PC-9 (cell line): ENCODE data around the gene HIRA. TPM values are rescaled to one million over a fixed set of nuclear protein-coding genes. Genes with fewer than 3 reads are reported as not detected.

Experiments used
- BruUV-seq: library from RNA; stranded (reverse); fragments of 400-500 nt; replicated peaks from 2 replicates; lab custom pipeline; 2021; lab: Mats Ljungman, UMichigan
- CTCF ChIA-PET: fragments of 300-600 bp; sonication (Branson Sonifier 250); formaldehyde crosslinking; loops from one replicate; lab custom pipeline; 2022; ENCODE audit warnings: antibody characterized with exemption; lab: Charles Lee
- POLR2A ChIA-PET: fragments of 300-600 bp; sonication (Branson Sonifier 250); formaldehyde crosslinking; loops from one replicate; lab custom pipeline; 2022; ENCODE audit warnings: antibody characterized with exemption; ENCODE audit not compliant: unreplicated experiment; lab: Charles Lee
- DNase-seq, 2 experiments: peaks; one replicate each; pipeline versions ENCODE4 v3.0.0 to v3.0.0-alpha.2; 2015 to 2022; ENCODE audit warnings: mixed read lengths in 1 of 2
- H2AFZ ChIP-seq: fragments of 200-600 bp; sonication (generic); 2 replicates; pipeline ENCODE4 v1.8.1; 2017; ENCODE audit warnings: antibody characterized with exemption
- H3F3A ChIP-seq: fragments of 200-600 bp; sonication (generic); 2 replicates; pipeline ENCODE4 v1.8.1; 2017; ENCODE audit warnings: antibody characterized with exemption, mild to moderate bottlenecking, low read depth; ENCODE audit not compliant: insufficient read depth
- H3K27ac ChIP-seq: fragments of 200-600 bp; sonication (generic); 2 replicates; pipeline ENCODE4 v1.6.1; 2016; ENCODE audit warnings: mixed run types
- H3K27me3 ChIP-seq: fragments of 200-600 bp; sonication (generic); 2 replicates; pipeline ENCODE4 v1.6.1; 2016; ENCODE audit warnings: low read depth, mixed run types; ENCODE audit not compliant: insufficient read depth
- H3K36me3 ChIP-seq: fragments of 200-600 bp; sonication (generic); 2 replicates; pipeline ENCODE4 v1.6.1; 2016; ENCODE audit warnings: low read depth, mixed run types
- H3K4me1 ChIP-seq: fragments of 200-600 bp; sonication (generic); replicated peaks from 2 replicates; pipeline ENCODE4 v1.6.1; 2016; ENCODE audit warnings: mixed run types; ENCODE audit not compliant: insufficient read depth
- H3K4me2 ChIP-seq: fragments of 200-600 bp; sonication (generic); 2 replicates; pipeline ENCODE4 v1.6.1; 2017; ENCODE audit warnings: mixed run types
- H3K4me3 ChIP-seq: fragments of 200-600 bp; sonication (generic); 2 replicates; pipeline ENCODE4 v1.6.1; 2016; ENCODE audit warnings: mixed run types
- H3K79me2 ChIP-seq: fragments of 200-600 bp; sonication (generic); 2 replicates; pipeline ENCODE4 v1.6.1; 2017; ENCODE audit warnings: low read depth, mixed run types
- H3K9me2 ChIP-seq: fragments of 200-600 bp; sonication (generic); 2 replicates; pipeline ENCODE4 v1.8.1; 2017; ENCODE audit warnings: mild to moderate bottlenecking; ENCODE audit not compliant: insufficient read depth
- H3K9me3 ChIP-seq: fragments of 200-600 bp; sonication (generic); 2 replicates; pipeline ENCODE4 v1.8.1; 2016; ENCODE audit warnings: low read depth; ENCODE audit not compliant: insufficient read depth
- H4K20me1 ChIP-seq: fragments of 200-600 bp; sonication (generic); 2 replicates; pipeline ENCODE4 v1.8.1; 2017; ENCODE audit not compliant: insufficient read depth
- EZH2 ChIP-seq: fragments of 200-600 bp; sonication (generic); IDR thresholded peaks from 2 replicates; pipeline ENCODE4 v1.8.0; 2017; ENCODE audit warnings: antibody characterized with exemption, low read depth
- intact Hi-C: fragments of 100-400 bp; cut with micrococcal nuclease; formaldehyde crosslinking; loops from one replicate; pipeline ENCODE4 v1.10.0; 2022; ENCODE audit not compliant: unreplicated experiment
- total RNA-seq: library from RNA; stranded (reverse); gene quantifications from 2 replicates; pipeline ENCODE4 v1.2.3, GENCODE V29; 2021
- TF ChIP-seq, protein P1 (sequence below): fragments of 200-600 bp; sonication (generic); conservative IDR thresholded peaks from 2 replicates; pipeline ENCODE4 v1.6.1; 2017; ENCODE audit warnings: mixed run types, antibody characterized with exemption, mild to moderate bottlenecking, moderate library complexity

HIRA gene
- total RNA-seq, 1 experiment from 2014 or later, result 19.2 TPM

GRCh38 chr22:19454156-19454555, 22.6 kb upstream of the HIRA start:
- Histone ChIP-seq H3F3A (no peaks in the 10 kb centered on the region; the same call in 1 of the 2 replicates), H2AFZ (no peak overlapping the region), H3K27ac (no peak overlapping the region), H3K9me3 (no peaks in the 10 kb centered on the region), H3K79me2 (no peaks in the 10 kb centered on the region), H3K27me3 (no peaks in the 10 kb centered on the region), H3K4me3 (no peak overlapping the region), H4K20me1 (no peaks in the 10 kb centered on the region), H3K4me1 (no peaks in the 10 kb centered on the region), H3K4me2 (no peak overlapping the region), H3K9me2 (no peaks in the 10 kb centered on the region), H3K36me3 (no peaks in the 10 kb centered on the region)
- no peak for DNase-seq
- no TSS peak for BruUV-seq
- ChIA-PET POLR2A (no interaction called here), CTCF (no interaction called here)
- TF ChIP-seq, protein P1, sequence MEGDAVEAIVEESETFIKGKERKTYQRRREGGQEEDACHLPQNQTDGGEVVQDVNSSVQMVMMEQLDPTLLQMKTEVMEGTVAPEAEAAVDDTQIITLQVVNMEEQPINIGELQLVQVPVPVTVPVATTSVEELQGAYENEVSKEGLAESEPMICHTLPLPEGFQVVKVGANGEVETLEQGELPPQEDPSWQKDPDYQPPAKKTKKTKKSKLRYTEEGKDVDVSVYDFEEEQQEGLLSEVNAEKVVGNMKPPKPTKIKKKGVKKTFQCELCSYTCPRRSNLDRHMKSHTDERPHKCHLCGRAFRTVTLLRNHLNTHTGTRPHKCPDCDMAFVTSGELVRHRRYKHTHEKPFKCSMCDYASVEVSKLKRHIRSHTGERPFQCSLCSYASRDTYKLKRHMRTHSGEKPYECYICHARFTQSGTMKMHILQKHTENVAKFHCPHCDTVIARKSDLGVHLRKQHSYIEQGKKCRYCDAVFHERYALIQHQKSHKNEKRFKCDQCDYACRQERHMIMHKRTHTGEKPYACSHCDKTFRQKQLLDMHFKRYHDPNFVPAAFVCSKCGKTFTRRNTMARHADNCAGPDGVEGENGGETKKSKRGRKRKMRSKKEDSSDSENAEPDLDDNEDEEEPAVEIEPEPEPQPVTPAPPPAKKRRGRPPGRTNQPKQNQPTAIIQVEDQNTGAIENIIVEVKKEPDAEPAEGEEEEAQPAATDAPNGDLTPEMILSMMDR, result no peak
- TF ChIP-seq EZH2, result no peak
- intact Hi-C loops, result no loop called here

GRCh38 chr22:19453718-19454117, 22.2 kb upstream of the HIRA start:
- no peak for DNase-seq
- ChIA-PET POLR2A (no interaction called here), CTCF (no interaction called here)
- Histone ChIP-seq H4K20me1 (no peaks in the 10 kb centered on the region), H3K36me3 (no peaks in the 10 kb centered on the region), H2AFZ (no peak overlapping the region), H3K79me2 (no peaks in the 10 kb centered on the region), H3K4me1 (no peaks in the 10 kb centered on the region), H3K27me3 (no peaks in the 10 kb centered on the region), H3K27ac (no peak overlapping the region), H3K9me2 (no peaks in the 10 kb centered on the region), H3K4me2 (no peak overlapping the region), H3K4me3 (no peak overlapping the region), H3K9me3 (no peaks in the 10 kb centered on the region), H3F3A (no peaks in the 10 kb centered on the region; the same call in 1 of the 2 replicates)
- intact Hi-C loops, result no loop called here
- TF ChIP-seq, protein P1, result no peak
- no TSS peak for BruUV-seq

- ChIA-PET POLR2A (no interaction called here), CTCF (interaction anchor here (0.6 kb wide), 1 partner anchor 17 kb away, joined by 3 read pairs; no protein-coding TSS in a partner anchor)
- no peaks in the 10 kb centered on the region for H3K9me2 ChIP-seq
- no peaks in the 10 kb centered on the region for H3K36me3 ChIP-seq
- no TSS peak for BruUV-seq
- no peak overlapping the region for H3K27ac ChIP-seq
- H3K9me3 ChIP-seq, result no peaks in the 10 kb centered on the region
- peaks cover under 1% of the 10 kb centered on the region; the same call in 1 of the 2 replicates for H3K4me1 ChIP-seq
- no peak for DNase-seq
- no peak for TF ChIP-seq EZH2
- TF ChIP-seq, protein P1, result no peak
- no peaks in the 10 kb centered on the region for H4K20me1 ChIP-seq
- intact Hi-C loops, result no loop called here
- H3K4me2 ChIP-seq, result no peak overlapping the region
- H3K79me2 ChIP-seq, result peaks cover 3% of the 10 kb centered on the region
- H2AFZ ChIP-seq, result no peak overlapping the region
- H3K4me3 ChIP-seq, result no peak overlapping the region
- no peaks in the 10 kb centered on the region; the same call in 1 of the 2 replicates for H3F3A ChIP-seq
- H3K27me3 ChIP-seq, result no peaks in the 10 kb centered on the region
Observed at GRCh38 chr22:19451570-19451969, 20.0 kb upstream of the HIRA start.
